ENCODE data around the gene AGAP1.

DNA sequence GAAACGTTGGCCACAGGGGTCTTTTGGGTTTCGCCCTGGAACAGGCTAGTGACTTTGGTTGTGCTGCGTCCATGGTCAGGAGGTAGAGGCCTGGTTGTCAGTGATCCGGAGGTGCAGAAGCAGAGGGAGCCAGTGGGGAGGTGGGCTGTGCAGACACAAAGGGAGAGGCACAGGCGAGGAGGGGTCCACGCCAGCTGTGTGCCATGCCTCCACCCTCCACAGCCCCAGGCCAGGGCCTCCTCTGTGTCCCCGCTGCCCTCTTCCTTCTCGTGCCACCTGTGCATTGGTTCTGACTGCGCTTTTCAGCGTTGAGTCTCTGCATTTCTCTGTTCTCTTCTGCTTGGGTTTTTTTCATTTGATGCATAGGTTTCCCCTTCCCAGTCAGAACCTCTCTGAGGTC is 553.3 kb downstream of the AGAP1 start:
- TF ChIP-seq POLR2A (IDR thresholded peaks at IDR 0.05): no peak
- TF ChIP-seq, protein P1, sequence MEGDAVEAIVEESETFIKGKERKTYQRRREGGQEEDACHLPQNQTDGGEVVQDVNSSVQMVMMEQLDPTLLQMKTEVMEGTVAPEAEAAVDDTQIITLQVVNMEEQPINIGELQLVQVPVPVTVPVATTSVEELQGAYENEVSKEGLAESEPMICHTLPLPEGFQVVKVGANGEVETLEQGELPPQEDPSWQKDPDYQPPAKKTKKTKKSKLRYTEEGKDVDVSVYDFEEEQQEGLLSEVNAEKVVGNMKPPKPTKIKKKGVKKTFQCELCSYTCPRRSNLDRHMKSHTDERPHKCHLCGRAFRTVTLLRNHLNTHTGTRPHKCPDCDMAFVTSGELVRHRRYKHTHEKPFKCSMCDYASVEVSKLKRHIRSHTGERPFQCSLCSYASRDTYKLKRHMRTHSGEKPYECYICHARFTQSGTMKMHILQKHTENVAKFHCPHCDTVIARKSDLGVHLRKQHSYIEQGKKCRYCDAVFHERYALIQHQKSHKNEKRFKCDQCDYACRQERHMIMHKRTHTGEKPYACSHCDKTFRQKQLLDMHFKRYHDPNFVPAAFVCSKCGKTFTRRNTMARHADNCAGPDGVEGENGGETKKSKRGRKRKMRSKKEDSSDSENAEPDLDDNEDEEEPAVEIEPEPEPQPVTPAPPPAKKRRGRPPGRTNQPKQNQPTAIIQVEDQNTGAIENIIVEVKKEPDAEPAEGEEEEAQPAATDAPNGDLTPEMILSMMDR (IDR thresholded peaks at IDR 0.05): no peak
